AG04449 (cell line): Measurements from ENCODE around the gene KCNK13.

Source experiments
- CTCF ChIA-PET: fragments of 350-600 bp; formaldehyde crosslinking; extraction: SDS; loops from one replicate; lab custom pipeline; 2021; ENCODE audit warnings: antibody characterized with exemption; lab: Yijun Ruan, JAX
- POLR2A ChIA-PET: fragments of 400-600, 350-600 bp; formaldehyde crosslinking; extraction: SDS; loops from one replicate; lab custom pipeline; 2020; ENCODE audit warnings: antibody characterized with exemption, inconsistent platforms; lab: Yijun Ruan, JAX
- DNase-seq: peaks from one replicate; pipeline ENCODE4 v3.0.0-alpha.2; 2010; ENCODE audit warnings: low read depth, low spot score
- H3K4me3 ChIP-seq: 2 replicates; pipeline ENCODE4 v1.5.1; 2011; ENCODE audit warnings: low read depth, mild to moderate bottlenecking, control low read depth, low read length
- TF ChIP-seq, protein P1 (sequence below): IDR thresholded peaks from one replicate; pipeline ENCODE4 v1.5.1; 2011; ENCODE audit warnings: mild to moderate bottlenecking, moderate library complexity, low read length, control low read depth, inconsistent platforms; ENCODE audit not compliant: insufficient read depth; ENCODE audit errors: missing control alignments

KCNK13 gene

DNA sequence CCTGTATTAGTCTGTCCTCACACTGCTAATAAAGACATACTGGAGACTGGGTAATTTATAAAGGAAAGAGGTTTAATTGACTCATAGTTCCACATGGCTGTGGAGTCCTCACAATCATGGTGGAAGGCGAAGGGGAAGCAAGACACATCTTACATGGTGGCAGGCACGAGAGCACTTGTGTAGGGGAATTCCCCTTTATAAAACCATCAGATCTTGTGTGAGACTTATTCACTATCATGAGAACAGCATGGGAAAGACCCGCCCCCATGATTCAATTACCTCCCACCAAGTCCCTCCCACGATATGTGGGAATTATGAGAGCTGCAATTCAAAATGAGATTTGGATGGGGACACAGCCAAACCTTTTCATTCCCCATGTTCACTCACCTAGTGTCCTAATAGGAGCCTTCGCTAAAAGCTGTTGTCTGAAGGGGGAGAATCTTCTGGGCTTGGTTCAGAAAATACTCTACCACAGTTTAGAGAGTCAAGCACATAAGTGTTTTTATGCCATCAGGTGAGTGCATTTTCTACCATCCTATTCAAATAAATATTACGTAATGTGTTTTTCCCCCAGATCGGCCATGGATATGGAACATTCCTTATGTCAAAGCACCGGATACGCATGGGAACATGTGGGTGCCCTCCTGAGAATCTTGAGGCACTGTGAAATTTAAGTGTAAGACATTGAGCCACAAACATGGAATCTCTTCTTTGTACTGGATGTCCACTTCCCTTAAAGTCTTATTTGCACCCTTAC, 19.1 kb upstream of the KCNK13 start:
- TF ChIP-seq, protein P1, sequence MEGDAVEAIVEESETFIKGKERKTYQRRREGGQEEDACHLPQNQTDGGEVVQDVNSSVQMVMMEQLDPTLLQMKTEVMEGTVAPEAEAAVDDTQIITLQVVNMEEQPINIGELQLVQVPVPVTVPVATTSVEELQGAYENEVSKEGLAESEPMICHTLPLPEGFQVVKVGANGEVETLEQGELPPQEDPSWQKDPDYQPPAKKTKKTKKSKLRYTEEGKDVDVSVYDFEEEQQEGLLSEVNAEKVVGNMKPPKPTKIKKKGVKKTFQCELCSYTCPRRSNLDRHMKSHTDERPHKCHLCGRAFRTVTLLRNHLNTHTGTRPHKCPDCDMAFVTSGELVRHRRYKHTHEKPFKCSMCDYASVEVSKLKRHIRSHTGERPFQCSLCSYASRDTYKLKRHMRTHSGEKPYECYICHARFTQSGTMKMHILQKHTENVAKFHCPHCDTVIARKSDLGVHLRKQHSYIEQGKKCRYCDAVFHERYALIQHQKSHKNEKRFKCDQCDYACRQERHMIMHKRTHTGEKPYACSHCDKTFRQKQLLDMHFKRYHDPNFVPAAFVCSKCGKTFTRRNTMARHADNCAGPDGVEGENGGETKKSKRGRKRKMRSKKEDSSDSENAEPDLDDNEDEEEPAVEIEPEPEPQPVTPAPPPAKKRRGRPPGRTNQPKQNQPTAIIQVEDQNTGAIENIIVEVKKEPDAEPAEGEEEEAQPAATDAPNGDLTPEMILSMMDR = no peak
- POLR2A ChIA-PET = no interaction called here

DNA sequence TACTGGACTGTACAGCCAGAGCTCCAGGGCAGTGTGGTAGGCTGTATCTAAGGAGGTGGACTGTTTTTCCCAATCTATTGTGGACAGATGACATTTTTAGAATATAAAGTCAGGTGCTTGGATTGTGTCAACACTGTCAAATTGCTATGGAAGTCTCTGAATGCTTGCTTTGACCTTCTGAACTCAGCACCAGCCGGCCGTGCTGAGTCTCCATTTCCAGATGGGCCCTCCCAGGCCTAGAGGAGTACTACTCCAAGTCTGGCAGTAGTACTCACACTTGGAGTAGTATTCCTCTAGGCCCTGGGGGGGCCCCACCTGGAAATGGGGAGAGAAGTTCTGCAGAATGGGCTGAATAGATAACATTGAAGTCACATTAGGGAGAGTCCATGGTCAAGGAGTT, 16.2 kb upstream of the KCNK13 start:
- CTCF ChIA-PET = no interaction called here
- POLR2A ChIA-PET = no interaction called here
- TF ChIP-seq, protein P1 = no peak
- DNase-seq = no peak
- H3K4me3 ChIP-seq = no peak overlapping the region

More for the DNA sequence above, 19.1 kb upstream of the KCNK13 start:
- H3K4me3 ChIP-seq = no peak overlapping the region
- CTCF ChIA-PET = interaction anchor here (2.4 kb wide), 1 partner anchor 70 kb away, joined by 10 read pairs; no protein-coding TSS in a partner anchor
- no peak for DNase-seq

DNA sequence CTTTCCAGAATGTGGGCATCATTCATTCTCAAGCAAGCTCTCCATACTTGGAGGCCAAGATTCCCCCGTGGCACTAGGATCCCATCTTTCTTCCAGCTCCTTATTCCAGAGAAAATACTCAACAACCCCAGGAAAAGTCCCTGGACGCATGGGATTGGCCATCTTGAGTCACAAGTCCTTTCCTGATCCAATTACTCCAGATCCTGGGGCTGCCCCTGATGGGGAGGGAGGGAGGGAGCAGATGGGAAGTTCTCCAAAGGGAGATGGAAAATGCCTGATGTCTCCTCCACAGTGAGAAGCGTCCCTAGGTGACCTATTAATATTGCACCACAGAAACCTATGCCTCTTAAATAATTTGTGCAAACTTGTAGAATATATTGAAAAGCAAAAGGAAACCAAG, 12.4 kb upstream of the KCNK13 start:
- H3K4me3 ChIP-seq = no peak overlapping the region
- TF ChIP-seq, protein P1 = no peak
- CTCF ChIA-PET = interaction anchor here (0.6 to 1.9 kb wide), 4 partner anchors 11 to 108 kb away, joined by 3 to 5 read pairs (median 4); no protein-coding TSS in a partner anchor
- POLR2A ChIA-PET = no interaction called here
- DNase-seq = no peak

DNA sequence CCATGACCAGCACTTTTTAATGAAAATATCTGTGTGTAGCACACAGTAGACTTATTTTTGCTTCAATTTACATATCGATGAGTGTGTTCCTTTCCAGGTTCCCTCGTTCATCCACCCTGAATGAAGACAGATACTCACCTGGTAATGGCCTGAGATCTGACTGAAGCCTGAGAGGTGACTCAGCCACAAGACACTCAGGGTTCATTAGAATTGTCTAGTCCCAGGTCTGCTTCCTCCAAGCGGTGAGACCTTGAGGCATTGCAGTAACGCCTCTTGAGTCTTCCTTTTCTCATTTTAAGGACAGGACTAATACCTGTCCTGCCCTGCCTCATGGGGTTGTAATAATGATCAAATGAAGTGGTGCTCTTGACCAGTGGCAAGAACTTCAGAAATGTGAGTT, 11.5 kb upstream of the KCNK13 start:
- H3K4me3 ChIP-seq = no peak overlapping the region
- ChIA-PET CTCF (interaction anchor here (0.6 kb wide), 1 partner anchor 107 kb away, joined by 4 read pairs; no protein-coding TSS in a partner anchor), POLR2A (no interaction called here)
- TF ChIP-seq, protein P1 = no peak
- no peak for DNase-seq

DNA sequence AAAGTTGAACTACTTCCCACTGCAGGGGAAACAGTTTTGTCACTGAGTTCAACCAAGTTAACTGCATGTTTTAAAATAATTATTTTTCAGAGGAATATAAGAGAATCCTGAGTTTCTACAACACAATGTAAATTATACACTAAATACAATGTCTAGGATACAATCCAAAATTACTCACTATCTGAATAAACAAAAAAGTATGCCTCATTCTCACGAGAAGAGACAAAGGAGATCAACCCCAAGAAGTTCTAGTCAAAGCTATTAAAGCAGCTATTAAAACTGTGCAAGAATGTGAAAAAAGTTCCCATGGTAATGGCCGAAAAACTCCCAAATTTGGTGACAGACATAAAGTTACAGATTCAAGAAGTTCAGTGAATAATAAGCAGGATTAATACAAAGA, 8.8 kb upstream of the KCNK13 start:
- ChIA-PET CTCF (no interaction called here), POLR2A (no interaction called here)
- TF ChIP-seq, protein P1 = no peak
- no peak for DNase-seq
- H3K4me3 ChIP-seq = no peak overlapping the region

DNA sequence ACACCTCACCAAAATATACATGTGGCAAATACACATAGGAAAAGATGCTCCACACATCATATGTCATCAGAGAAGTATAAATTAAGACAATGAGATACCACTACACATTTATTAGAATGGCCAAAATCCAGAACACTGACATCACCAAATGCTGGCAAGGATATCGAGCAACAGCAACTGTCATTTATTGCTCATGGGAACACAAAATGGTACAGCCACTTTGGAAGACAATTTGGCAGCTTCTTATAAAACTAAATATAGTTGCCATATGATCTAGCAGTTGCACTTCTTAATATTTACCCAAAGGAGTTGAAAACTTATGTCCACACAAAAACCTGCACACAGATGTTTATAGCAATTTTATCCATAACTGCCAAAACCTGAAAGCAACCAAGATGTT, 7.0 kb upstream of the KCNK13 start:
- TF ChIP-seq, protein P1 = no peak
- CTCF ChIA-PET = interaction anchor here (0.8 to 1.0 kb wide), 2 partner anchors 37 to 181 kb away, joined by 4 read pairs; no protein-coding TSS in a partner anchor
- DNase-seq = no peak
- no peak overlapping the region for H3K4me3 ChIP-seq
- POLR2A ChIA-PET = no interaction called here
